Endothelial cell (in vitro differentiated cells): Measurements from ENCODE around the gene WNT7B. TPM values are rescaled to one million over a fixed set of nuclear protein-coding genes. Genes with fewer than 3 reads are reported as not detected.
A peak's percentile ranks its signal among the peaks of the same experiment; 100 is the strongest.

Source experiments
- DNase-seq: peaks from one replicate; pipeline ENCODE4 v3.0.0; 2021; ENCODE audit warnings: low spot score
- H3K27ac Mint-ChIP-seq: one replicate; pipeline ENCODE4 v1.8.0; 2021; ENCODE audit warnings: mixed read lengths, inconsistent platforms; ENCODE audit not compliant: unreplicated experiment
- H3K27me3 Mint-ChIP-seq: one replicate; pipeline ENCODE4 v1.8.0; 2021; ENCODE audit warnings: mild to moderate bottlenecking, moderate library complexity, mixed read lengths, inconsistent platforms; ENCODE audit not compliant: unreplicated experiment
- H3K36me3 Mint-ChIP-seq: one replicate; pipeline ENCODE4 v1.8.0; 2021; ENCODE audit warnings: mild to moderate bottlenecking, low read depth, mixed read lengths, inconsistent platforms; ENCODE audit not compliant: unreplicated experiment
- H3K4me1 Mint-ChIP-seq: one replicate; pipeline ENCODE4 v1.8.0; 2021; ENCODE audit warnings: mild to moderate bottlenecking, mixed read lengths, inconsistent platforms; ENCODE audit not compliant: unreplicated experiment
- H3K4me3 Mint-ChIP-seq: one replicate; pipeline ENCODE4 v1.8.0; 2021; ENCODE audit warnings: mild to moderate bottlenecking, mixed read lengths, inconsistent platforms; ENCODE audit not compliant: unreplicated experiment
- H3K9me3 Mint-ChIP-seq: one replicate; pipeline ENCODE4 v1.8.0; 2021; ENCODE audit warnings: mixed read lengths, inconsistent platforms; ENCODE audit not compliant: unreplicated experiment
- CTCF ChIP-seq: fragments of 200-600 bp; sonication (generic); IDR thresholded peaks from one replicate; pipeline ENCODE4 v1.5.0; 2021; ENCODE audit warnings: antibody characterized with exemption; ENCODE audit not compliant: unreplicated experiment
- total RNA-seq: library from RNA; stranded (reverse); fragmentation: NEBNext Ultra II Directional; extraction: Animal tissue kit (Norgen Biotek cat#: 25700); gene quantifications from one replicate; pipeline ENCODE4 v1.2.1, GENCODE V29; 2021; ENCODE audit not compliant: unreplicated experiment

WNT7B gene
- total RNA-seq, 1 donor from 2014 or later: not detected

- no peak for TF ChIP-seq CTCF
- Mint-ChIP-seq H3K36me3 (no peaks in the 10 kb centered on the region), H3K9me3 (no peaks in the 10 kb centered on the region), H3K4me3 (no peak overlapping the region), H3K27ac (no peak overlapping the region), H3K27me3 (peaks cover 8% of the 10 kb centered on the region), H3K4me1 (peaks cover 3% of the 10 kb centered on the region)
- DNase-seq: no peak
Measured at GRCh38 chr22:45888221-45889092, 88.5 kb downstream of the WNT7B start.

GRCh38 chr22:45887202-45888131, 89.5 kb downstream of the WNT7B start:
- peak overlapping the region; percentile 10 for H3K4me3 Mint-ChIP-seq
- peaks cover 8% of the 10 kb centered on the region for H3K27me3 Mint-ChIP-seq
- H3K36me3 Mint-ChIP-seq: no peaks in the 10 kb centered on the region
- H3K27ac Mint-ChIP-seq: peak overlapping the region; percentile 7
- no peak for TF ChIP-seq CTCF
- no peak for DNase-seq
- no peaks in the 10 kb centered on the region for H3K9me3 Mint-ChIP-seq
- H3K4me1 Mint-ChIP-seq: peaks cover 3% of the 10 kb centered on the region

DNA sequence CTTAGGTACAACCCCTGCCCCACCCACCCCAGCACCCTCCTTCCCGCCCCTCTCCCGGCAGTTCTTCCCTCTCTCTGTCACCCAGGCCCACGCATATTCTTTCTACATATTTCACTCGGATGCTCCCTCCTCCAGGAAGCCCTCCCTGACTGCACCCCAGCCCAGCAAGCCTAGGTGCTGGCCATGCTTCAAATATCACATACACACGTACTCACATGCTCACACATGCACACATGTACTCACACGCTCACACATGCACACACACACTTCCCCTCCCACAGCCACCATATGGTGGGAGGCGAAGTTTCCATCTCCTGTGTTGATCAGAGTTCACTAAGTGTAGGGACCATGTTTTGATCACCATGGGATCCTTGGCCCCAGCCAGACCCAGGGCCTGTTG, 90.4 kb downstream of the WNT7B start:
- TF ChIP-seq CTCF: no peak
- H3K9me3 Mint-ChIP-seq: no peaks in the 10 kb centered on the region
- peaks cover 3% of the 10 kb centered on the region for H3K4me1 Mint-ChIP-seq
- H3K27me3 Mint-ChIP-seq: peaks cover 8% of the 10 kb centered on the region
- H3K4me3 Mint-ChIP-seq: no peak overlapping the region
- H3K36me3 Mint-ChIP-seq: no peaks in the 10 kb centered on the region
- DNase-seq: no peak
- no peak overlapping the region for H3K27ac Mint-ChIP-seq

GRCh38 chr22:45885941-45886395, 91.0 kb downstream of the WNT7B start:
- H3K9me3 Mint-ChIP-seq: no peaks in the 10 kb centered on the region
- H3K27ac Mint-ChIP-seq: no peak overlapping the region
- no peaks in the 10 kb centered on the region for H3K36me3 Mint-ChIP-seq
- H3K4me3 Mint-ChIP-seq: no peak overlapping the region
- no peak for TF ChIP-seq CTCF
- no peak for DNase-seq
- peaks cover 3% of the 10 kb centered on the region for H3K4me1 Mint-ChIP-seq
- H3K27me3 Mint-ChIP-seq: peaks cover 8% of the 10 kb centered on the region
